OCI-M2 (cell line): Measurements from ENCODE around the gene SMPX.
"Not testable (repeated sequence)": the region's sequence is repeated elsewhere in the genome, so short reads cannot be mapped to it uniquely, and the experiment has no call there.

Source experiments
- DNase-seq: peaks from one replicate; lab custom pipeline; 2025; ENCODE audit not compliant: unreplicated experiment; lab: John Stamatoyannopoulos, UW

Gene SMPX

DNA sequence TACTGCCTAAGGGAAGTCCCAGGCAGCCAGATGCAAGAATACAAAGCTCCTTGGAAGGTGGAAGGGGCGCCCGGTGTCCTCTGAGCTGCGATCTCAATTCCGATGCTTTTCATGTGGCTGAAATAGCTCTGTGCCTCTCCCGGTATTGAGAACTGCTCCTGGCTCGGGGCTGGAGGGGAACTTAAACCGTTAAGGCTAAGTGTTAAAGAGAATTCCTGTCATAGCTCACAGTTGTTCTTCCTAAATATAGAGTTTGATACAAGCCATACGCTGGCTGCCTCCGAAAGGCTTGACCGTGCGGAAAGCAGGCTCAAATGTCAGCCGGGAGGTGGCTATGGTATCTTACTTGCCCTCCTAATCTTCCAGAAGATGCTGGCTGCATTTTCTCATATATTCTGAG is at the start of gene SMPX:
TSS of gene SMPX (minus strand) at position 157 of the 400 bp plus-strand sequence. CDS start 3,826 bp downstream, outside the sequence.
- no peak for DNase-seq

GRCh38 chrX:21806691-21807090 is 48.8 kb upstream of the SMPX start:
- DNase-seq = no peak

- no peak for DNase-seq
Observed at GRCh38 chrX:21802839-21803238, 44.9 kb upstream of the SMPX start.

GRCh38 chrX:21802054-21802670 is 44.2 kb upstream of the SMPX start:
- no peak for DNase-seq

DNA sequence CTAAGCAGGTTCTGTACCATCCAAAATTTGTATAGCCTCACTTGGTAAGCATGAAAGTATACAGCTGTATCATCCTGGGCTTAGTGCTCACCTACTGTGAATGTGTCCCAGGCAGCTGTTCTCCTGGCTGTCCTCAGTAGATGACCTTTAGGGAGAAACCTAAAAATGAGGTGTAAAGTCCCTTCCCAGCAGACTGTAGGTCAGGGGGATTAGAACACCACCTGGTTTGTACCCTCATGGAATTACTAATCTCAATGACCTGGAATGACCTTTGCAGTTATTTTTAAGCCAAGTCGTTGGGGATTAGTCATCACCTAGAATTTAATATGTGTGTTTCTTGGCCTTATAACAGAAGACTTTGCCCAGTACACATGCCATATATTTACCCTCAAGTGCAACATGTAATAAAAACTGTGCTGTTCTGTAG is 42.4 kb upstream of the SMPX start:
- no peak for DNase-seq

DNA sequence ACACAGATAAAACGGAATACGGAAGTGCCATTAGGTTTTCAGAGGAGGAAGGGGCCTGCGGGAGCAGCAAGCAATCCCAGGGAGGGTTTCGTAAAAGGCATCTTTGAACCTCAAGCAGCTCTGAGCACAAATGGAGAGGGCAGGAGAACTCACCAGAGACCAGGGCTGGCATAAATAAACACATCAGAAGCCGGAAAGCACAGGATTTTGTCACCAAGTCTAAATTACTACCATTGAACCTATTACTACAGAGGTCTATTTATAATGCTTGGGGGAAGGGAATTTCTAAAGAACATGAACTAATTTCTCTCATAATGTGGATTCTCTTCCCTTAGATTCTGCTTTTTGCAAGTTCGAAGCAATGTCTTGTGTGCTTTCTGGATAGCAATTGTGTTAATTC is 41.9 kb upstream of the SMPX start:
- DNase-seq = no peak

- DNase-seq = no peak
Observed at GRCh38 chrX:21798677-21799219, 40.8 kb upstream of the SMPX start.

DNA sequence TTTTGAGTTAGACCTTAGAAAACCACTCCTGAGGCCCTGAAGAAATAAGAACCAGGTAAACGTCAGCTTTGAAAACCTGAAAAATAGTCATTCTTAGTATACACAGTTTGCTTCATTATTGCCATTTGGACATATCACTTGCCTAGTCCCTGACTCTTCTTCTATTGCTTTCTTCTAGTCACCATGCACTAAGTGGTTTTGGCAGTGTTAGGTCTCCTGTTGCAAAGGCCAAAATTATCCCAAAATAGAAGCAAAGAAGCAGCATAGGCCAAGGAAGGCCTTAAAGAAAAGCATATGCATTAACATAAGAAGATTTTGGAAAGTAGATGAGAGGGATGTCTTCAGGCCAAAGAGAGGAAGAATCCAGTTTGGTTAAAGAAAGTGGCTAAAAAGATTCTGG is 24.1 kb upstream of the SMPX start:
- no peak for DNase-seq

DNA sequence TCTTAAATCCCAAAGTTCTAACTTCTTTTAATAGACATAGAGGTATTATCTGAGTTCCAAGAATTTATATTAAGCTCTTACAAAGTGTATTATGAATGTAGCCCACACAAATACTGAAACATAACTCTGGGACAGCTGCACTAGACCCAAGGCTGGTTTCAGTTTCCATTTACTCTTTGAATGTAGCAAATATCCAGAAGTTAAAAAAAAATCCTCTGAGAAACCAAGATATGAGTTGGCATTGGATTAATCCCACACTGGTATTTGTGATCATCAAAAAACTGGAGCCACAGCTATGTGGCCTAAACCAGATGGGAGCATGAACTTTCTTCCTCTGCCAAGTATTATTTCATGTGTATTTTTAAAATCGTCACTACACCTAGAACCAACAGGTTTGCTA is 23.6 kb upstream of the SMPX start:
- DNase-seq = no peak

DNA sequence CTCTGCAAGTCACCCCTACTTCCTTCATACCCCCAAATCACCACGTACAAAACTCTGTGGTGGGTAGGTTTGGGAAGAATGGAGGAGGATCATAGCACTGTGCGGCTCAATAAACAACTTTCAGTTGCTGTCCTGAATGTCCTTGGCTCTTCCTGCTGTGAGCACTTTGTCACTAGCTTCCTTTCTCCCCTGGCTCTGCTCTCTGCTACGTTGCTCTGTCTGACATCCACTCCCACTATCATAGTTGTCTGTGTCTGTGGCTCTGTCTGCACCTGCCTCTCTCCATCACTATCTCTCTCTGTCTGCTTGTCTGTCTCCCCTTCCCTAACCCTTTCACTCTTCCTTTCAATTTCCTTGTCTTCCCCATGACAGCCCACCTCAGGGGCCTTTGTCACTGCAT is 21.2 kb upstream of the SMPX start:
- no peak for DNase-seq

- no peak for DNase-seq
Observed at GRCh38 chrX:21778236-21778635, 20.3 kb upstream of the SMPX start.

DNA sequence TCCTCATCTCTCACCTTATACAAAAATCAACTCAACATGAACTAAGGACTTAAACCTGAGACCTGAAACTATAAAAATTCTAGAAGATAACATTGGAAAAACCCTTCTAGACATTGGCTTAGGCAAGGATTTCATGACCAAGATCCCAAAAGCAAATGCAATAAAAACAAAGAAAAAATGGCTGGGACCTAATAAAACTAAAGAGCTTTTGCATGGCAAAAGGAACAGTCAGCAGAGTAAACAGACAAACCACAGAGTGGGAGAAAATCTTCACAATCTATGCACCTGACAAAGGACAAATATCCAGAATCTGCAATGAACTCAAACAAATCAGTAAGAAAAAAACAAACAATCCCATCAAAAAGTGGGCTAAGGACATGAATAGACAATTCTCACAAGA is 17.2 kb upstream of the SMPX start:
- not testable (repeated sequence) for DNase-seq

DNA sequence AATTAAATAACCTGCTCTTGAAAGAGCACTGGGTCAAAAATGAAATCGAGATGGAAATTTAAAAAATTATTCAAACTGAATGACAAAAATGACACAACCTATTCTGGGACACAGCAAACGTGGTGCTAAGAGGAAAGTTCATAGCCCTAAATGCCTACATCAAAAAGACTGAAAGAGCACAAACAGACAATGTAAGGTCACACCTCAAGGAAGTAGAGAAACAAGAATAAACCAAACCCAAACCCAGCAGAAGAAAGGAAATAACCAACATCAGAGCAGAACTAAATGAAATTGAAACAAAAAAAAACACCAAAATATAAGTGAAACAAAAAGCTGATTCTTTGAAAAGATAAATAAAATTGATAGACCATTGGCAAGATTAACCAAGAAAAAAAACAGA is 15.1 kb upstream of the SMPX start:
- DNase-seq = not testable (repeated sequence)

GRCh38 chrX:21770631-21771321 is 12.9 kb upstream of the SMPX start:
- DNase-seq = no peak

GRCh38 chrX:21766101-21766500 is 8.2 kb upstream of the SMPX start:
- DNase-seq = no peak

- DNase-seq = no peak
Observed at GRCh38 chrX:21764008-21764407, 6.1 kb upstream of the SMPX start.

DNA sequence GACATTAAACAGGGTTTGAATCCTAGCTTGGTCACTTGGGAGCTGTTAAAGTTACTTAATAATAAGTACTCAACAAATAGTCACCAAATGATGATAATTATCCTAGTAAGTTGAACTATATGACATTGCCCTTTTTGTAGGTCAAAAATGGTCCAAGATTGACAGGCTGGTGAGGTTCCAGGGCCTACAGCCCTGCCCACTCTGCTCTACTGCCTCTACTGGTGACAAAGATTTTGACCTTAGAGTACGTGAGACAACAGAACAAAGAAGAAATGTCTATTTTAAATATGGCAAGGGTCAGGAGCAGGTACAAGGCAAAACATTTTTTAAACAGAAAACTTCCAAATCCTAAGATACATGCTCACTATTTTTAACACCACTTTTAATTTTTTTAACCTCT is 572 bp upstream of the SMPX start:
- no peak for DNase-seq

GRCh38 chrX:21756785-21757529 is 959 bp downstream of the SMPX start:
- no peak for DNase-seq

- DNase-seq = no peak
Observed at GRCh38 chrX:21749924-21750323, 8.0 kb downstream of the SMPX start.

DNA sequence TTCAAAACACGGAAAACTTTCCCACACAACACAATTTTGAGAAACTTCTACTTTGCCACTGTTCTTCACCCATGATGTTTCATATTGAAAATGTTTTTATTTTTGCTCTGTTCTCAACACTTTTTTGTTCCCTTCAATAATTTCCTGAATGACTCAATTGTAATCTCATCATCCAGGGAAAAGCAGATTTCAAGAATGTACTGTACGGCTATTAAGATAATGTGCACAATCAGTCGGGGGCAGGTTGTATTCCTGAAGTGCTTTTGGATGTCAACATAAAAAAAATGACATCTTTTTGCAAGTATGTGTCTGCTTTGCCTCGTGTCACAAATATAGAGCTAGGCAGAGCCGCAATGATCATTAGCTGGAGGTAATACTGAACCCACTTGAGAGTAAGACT is 9.7 kb downstream of the SMPX start:
- no peak for DNase-seq

- no peak for DNase-seq
Observed at GRCh38 chrX:21747558-21747957, 10.4 kb downstream of the SMPX start.

GRCh38 chrX:21745756-21746155 is 12.2 kb downstream of the SMPX start:
- no peak for DNase-seq
